WTC11 (cell line): ENCODE measurements around the gene ZNF672. TPM values are rescaled to one million over a fixed set of nuclear protein-coding genes. Genes with fewer than 3 reads are reported as not detected.

Experiments used
- ATAC-seq: fragments of 200-7000 bp; cut with Tn5 transposase; 2 replicates; pipeline ENCODE4 v1.10.0; 2021; ENCODE audit warnings: mild to moderate bottlenecking, moderate library complexity
- CTCF ChIA-PET: fragments of 300-600 bp; sonication (Branson Sonifier 250); formaldehyde crosslinking; loops from one replicate; lab custom pipeline; 2021; ENCODE audit warnings: antibody characterized with exemption; lab: Charles Lee
- POLR2A ChIA-PET: fragments of 350-600 bp; sonication (Branson Sonifier 250); formaldehyde crosslinking; loops from one replicate; lab custom pipeline; 2021; ENCODE audit warnings: antibody characterized with exemption; lab: Charles Lee
- DNase-seq: peaks from one replicate; pipeline ENCODE4 v3.0.0; 2021; ENCODE audit warnings: low spot score
- H3K27ac Mint-ChIP-seq: 2 replicates; pipeline ENCODE4 v1.8.0; 2021; ENCODE audit warnings: mixed read lengths
- H3K27me3 Mint-ChIP-seq: 2 replicates; pipeline ENCODE4 v1.8.0; 2021; ENCODE audit warnings: low read depth, mild to moderate bottlenecking, moderate library complexity, mixed read lengths
- H3K36me3 Mint-ChIP-seq: 2 replicates; pipeline ENCODE4 v1.8.0; 2021; ENCODE audit warnings: mixed read lengths
- H3K4me1 Mint-ChIP-seq: 2 replicates; pipeline ENCODE4 v1.8.0; 2022; ENCODE audit warnings: mixed read lengths
- H3K4me3 Mint-ChIP-seq: 2 replicates; pipeline ENCODE4 v1.8.0; 2021; ENCODE audit warnings: mild to moderate bottlenecking, moderate library complexity, mixed read lengths
- H3K9me3 Mint-ChIP-seq: 2 replicates; pipeline ENCODE4 v1.8.0; 2021; ENCODE audit warnings: mixed read lengths
- CBFB ChIP-seq: sonication (generic); formaldehyde crosslinking; IDR thresholded peaks from 2 replicates; pipeline ENCODE4 v1.8.1; 2022; ENCODE audit warnings: mild to moderate bottlenecking, low read depth, missing genetic modification reagents
- CDX4 ChIP-seq: fragments of 250-450 bp; sonication (Bioruptor Pico); IDR thresholded peaks from 2 replicates; pipeline ENCODE4 v1.9.0; 2021; ENCODE audit warnings: moderate library complexity, mild to moderate bottlenecking, inconsistent platforms, borderline replicate concordance
- CTCF ChIP-seq: fragments of 200-600 bp; IDR thresholded peaks from 2 replicates; pipeline ENCODE4 v1.8.0; 2022; ENCODE audit warnings: antibody characterized with exemption
- E2F1 ChIP-seq: sonication (generic); formaldehyde crosslinking; IDR thresholded peaks from 2 replicates; pipeline ENCODE4 v1.8.0; 2022; ENCODE audit warnings: mild to moderate bottlenecking, missing genetic modification reagents
- E2F5 ChIP-seq: sonication (generic); formaldehyde crosslinking; IDR thresholded peaks from 2 replicates; pipeline ENCODE4 v1.8.1; 2022; ENCODE audit warnings: mild to moderate bottlenecking, moderate library complexity, missing genetic modification reagents
- ELF4 ChIP-seq: sonication (generic); formaldehyde crosslinking; IDR thresholded peaks from 2 replicates; pipeline ENCODE4 v1.8.1; 2022; ENCODE audit warnings: low read depth, mild to moderate bottlenecking, moderate library complexity, missing genetic modification reagents
- HMGXB4 ChIP-seq: sonication (generic); formaldehyde crosslinking; IDR thresholded peaks from 2 replicates; pipeline ENCODE4 v1.8.1; 2023; ENCODE audit warnings: mild to moderate bottlenecking, moderate library complexity, missing genetic modification reagents
- NFATC4 ChIP-seq: fragments of 250-450 bp; sonication (Bioruptor Pico); IDR thresholded peaks from 2 replicates; pipeline ENCODE4 v1.9.0; 2021; ENCODE audit warnings: mild to moderate bottlenecking
- NFYB ChIP-seq: sonication (generic); formaldehyde crosslinking; conservative IDR thresholded peaks from 2 replicates; pipeline ENCODE4 v1.8.0; 2022; ENCODE audit warnings: low read depth, missing genetic modification reagents
- NR1H2 ChIP-seq: sonication (generic); formaldehyde crosslinking; IDR thresholded peaks from 2 replicates; pipeline ENCODE4 v1.9.0; 2021; ENCODE audit warnings: mild to moderate bottlenecking, moderate library complexity, missing genetic modification reagents
- RORB ChIP-seq: fragments of 250-450 bp; sonication (Bioruptor Pico); IDR thresholded peaks from 2 replicates; pipeline ENCODE4 v1.9.0; 2021; ENCODE audit warnings: mild to moderate bottlenecking
- SMAD4 ChIP-seq: sonication (generic); formaldehyde crosslinking; IDR thresholded peaks from 2 replicates; pipeline ENCODE4 v1.8.0; 2022; ENCODE audit warnings: mild to moderate bottlenecking, missing genetic modification reagents
- ZNF232 ChIP-seq: sonication (generic); formaldehyde crosslinking; IDR thresholded peaks from 2 replicates; pipeline ENCODE4 v1.8.0; 2022; ENCODE audit warnings: mild to moderate bottlenecking, missing genetic modification reagents
- total RNA-seq: library from RNA; stranded (reverse); gene quantifications from 3 replicates; pipeline ENCODE4 v1.2.3, GENCODE V29; 2021

Gene ZNF672
- total RNA-seq, 1 experiment from 2014 or later, result 37.9 TPM

- no peak for TF ChIP-seq E2F5 (CRISPR knock-in tag)
- no peak for TF ChIP-seq ELF4 (CRISPR knock-in tag)
These were observed 33.0 kb upstream of the ZNF672 start (continued) for GRCh38 chr1:248804771-248805681.

GRCh38 chr1:248805876-248806275 is 32.1 kb upstream of the ZNF672 start:
- Mint-ChIP-seq H3K27ac (no peak overlapping the region), H3K36me3 (peaks cover 22% of the 10 kb centered on the region), H3K27me3 (peaks cover 21% of the 10 kb centered on the region), H3K4me3 (no peak overlapping the region), H3K4me1 (no peaks in the 10 kb centered on the region)
- DNase-seq, result no peak
- ATAC-seq, result no peak
- POLR2A ChIA-PET, result no interaction called here
- no peak for TF ChIP-seq NR1H2 (CRISPR knock-in tag)
- TF ChIP-seq ZNF232, result no peak
- TF ChIP-seq NFYB (CRISPR knock-in tag), result no peak
- TF ChIP-seq RORB, result no peak
- no peak for TF ChIP-seq E2F1 (CRISPR knock-in tag)
- no peak for TF ChIP-seq HMGXB4 (CRISPR knock-in tag)
- TF ChIP-seq CDX4 (CRISPR knock-in tag), result no peak
- no peak for TF ChIP-seq NFATC4
- TF ChIP-seq, all 79 proteins: peak for 0
- peaks cover 42% of the 10 kb centered on the region for H3K9me3 Mint-ChIP-seq
- CTCF ChIA-PET, result interaction anchor here (1.6 kb wide), 1 partner anchor 101 kb away, joined by 4 read pairs; the partner anchor contains the start of gene PGBD2

GRCh38 chr1:248807067-248807737 is 30.8 kb upstream of the ZNF672 start:
- POLR2A ChIA-PET, result no interaction called here
- Mint-ChIP-seq H3K4me1 (no peaks in the 10 kb centered on the region), H3K4me3 (no peak overlapping the region), H3K27ac (no peak overlapping the region; the same call in 1 of the 2 replicates), H3K9me3 (peaks cover 30% of the 10 kb centered on the region), H3K36me3 (peaks cover 18% of the 10 kb centered on the region), H3K27me3 (peaks cover 12% of the 10 kb centered on the region; the same call in 1 of the 2 replicates)
- DNase-seq (peak; percentile 66), ATAC-seq (peak; percentile 93)
- CTCF ChIA-PET, result interaction anchor here (0.6 to 1.6 kb wide), 7 partner anchors 13 to 1752 kb away, joined by 3 to 7 read pairs (median 4); partner anchors contain the start of genes PGBD2, SH3BP5L and ZNF692
- TF ChIP-seq CBFB (CRISPR knock-in tag) (no peak), SMAD4 (CRISPR knock-in tag) (no peak), CTCF (peak; percentile 78)
